C4-2B (cell line): ENCODE measurements around the gene SLC17A2.

Experiments
- CTCF ChIP-seq: fragments of 450-650 bp; conservative IDR thresholded peaks from 2 replicates; pipeline ENCODE4 v1.5.1; 2017; ENCODE audit warnings: mild to moderate bottlenecking
- ZFX ChIP-seq: fragments of 450-650 bp; IDR thresholded peaks from 2 replicates; pipeline ENCODE4 v1.6.1; 2017

DNA sequence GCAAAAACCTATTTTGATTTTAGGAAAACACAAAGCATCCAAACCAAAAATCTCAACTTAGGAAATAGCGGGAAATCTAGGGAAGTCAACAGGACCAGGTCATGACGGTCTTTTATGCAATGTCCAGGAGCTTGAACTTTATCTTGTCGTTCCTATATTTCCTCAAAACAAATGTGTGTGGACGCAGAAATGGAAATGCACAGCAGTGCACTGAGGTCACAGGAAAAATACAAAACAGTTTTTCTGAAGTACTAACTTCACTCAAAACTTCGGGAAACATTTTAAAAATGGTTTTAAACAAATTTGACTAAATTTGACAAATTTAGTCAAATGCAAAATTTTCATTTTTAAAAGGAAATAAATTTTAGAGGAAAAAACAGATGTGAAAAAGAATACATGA lies 5.5 kb upstream of the SLC17A2 start:
- TF ChIP-seq CTCF, result no peak
- no peak for TF ChIP-seq ZFX
